NCI-H128 (cell line): Measurements from ENCODE around the gene CYB561D2.
A peak's percentile ranks its signal among the peaks of the same experiment; 100 is the strongest.

Source experiments
- DNase-seq: peaks from one replicate; lab custom pipeline; 2025; ENCODE audit not compliant: unreplicated experiment; lab: John Stamatoyannopoulos, UW

Gene CYB561D2

GRCh38 chr3:50340448-50341329 is 10.0 kb upstream of the CYB561D2 start, which contains the start of gene RASSF1:
Gene RASSF1, minus strand, starts transcription at chr3:50340836. Its CDS starts 31 bp downstream, at chr3:50340805.
- no peak for DNase-seq

- no peak for DNase-seq
These were observed 9.1 kb upstream of the CYB561D2 start for GRCh38 chr3:50341537-50341936.

- DNase-seq, result no peak
These were observed 8.5 kb upstream of the CYB561D2 start for GRCh38 chr3:50341996-50342650.

- no peak for DNase-seq
These were observed 7.6 kb upstream of the CYB561D2 start for GRCh38 chr3:50342813-50343633.

- no peak for DNase-seq
These were observed 5.7 kb upstream of the CYB561D2 start for GRCh38 chr3:50345008-50345407.

- no peak for DNase-seq
These were observed 5.0 kb upstream of the CYB561D2 start, which contains the start of gene ZMYND10 for GRCh38 chr3:50345586-50346234. Gene ZMYND10, minus strand, starts transcription at chr3:50345732. Its CDS starts 153 bp downstream, at chr3:50345579.

GRCh38 chr3:50347187-50347813 is 3.4 kb upstream of the CYB561D2 start:
- peak; percentile 66 for DNase-seq

- DNase-seq, result no peak
These were observed 492 bp upstream of the CYB561D2 start for GRCh38 chr3:50350213-50350526.

GRCh38 chr3:50351323-50351697 is 648 bp downstream of the CYB561D2 start:
- DNase-seq, result no peak

GRCh38 chr3:50352781-50353180 is 2.1 kb downstream of the CYB561D2 start:
- DNase-seq, result no peak

GRCh38 chr3:50353245-50354004 is 2.8 kb downstream of the CYB561D2 start:
- no peak for DNase-seq

- no peak for DNase-seq
These were observed 3.6 kb downstream of the CYB561D2 start for GRCh38 chr3:50354186-50354764.

GRCh38 chr3:50354850-50355249 is 4.2 kb downstream of the CYB561D2 start:
- no peak for DNase-seq

- DNase-seq, result no peak
These were observed 5.3 kb downstream of the CYB561D2 start for GRCh38 chr3:50355829-50356552.

GRCh38 chr3:50356553-50356952 is 5.9 kb downstream of the CYB561D2 start:
- DNase-seq, result no peak

GRCh38 chr3:50357481-50357880 is 6.8 kb downstream of the CYB561D2 start:
- no peak for DNase-seq

- DNase-seq, result no peak
These were observed 7.8 kb downstream of the CYB561D2 start for GRCh38 chr3:50358355-50358910.
